ENCODE measurements around the gene CREBBP.

GRCh38 chr16:3731126-3731935 is 149.2 kb downstream of the CREBBP start:
- TF ChIP-seq, protein P1, sequence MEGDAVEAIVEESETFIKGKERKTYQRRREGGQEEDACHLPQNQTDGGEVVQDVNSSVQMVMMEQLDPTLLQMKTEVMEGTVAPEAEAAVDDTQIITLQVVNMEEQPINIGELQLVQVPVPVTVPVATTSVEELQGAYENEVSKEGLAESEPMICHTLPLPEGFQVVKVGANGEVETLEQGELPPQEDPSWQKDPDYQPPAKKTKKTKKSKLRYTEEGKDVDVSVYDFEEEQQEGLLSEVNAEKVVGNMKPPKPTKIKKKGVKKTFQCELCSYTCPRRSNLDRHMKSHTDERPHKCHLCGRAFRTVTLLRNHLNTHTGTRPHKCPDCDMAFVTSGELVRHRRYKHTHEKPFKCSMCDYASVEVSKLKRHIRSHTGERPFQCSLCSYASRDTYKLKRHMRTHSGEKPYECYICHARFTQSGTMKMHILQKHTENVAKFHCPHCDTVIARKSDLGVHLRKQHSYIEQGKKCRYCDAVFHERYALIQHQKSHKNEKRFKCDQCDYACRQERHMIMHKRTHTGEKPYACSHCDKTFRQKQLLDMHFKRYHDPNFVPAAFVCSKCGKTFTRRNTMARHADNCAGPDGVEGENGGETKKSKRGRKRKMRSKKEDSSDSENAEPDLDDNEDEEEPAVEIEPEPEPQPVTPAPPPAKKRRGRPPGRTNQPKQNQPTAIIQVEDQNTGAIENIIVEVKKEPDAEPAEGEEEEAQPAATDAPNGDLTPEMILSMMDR (IDR thresholded peaks at IDR 0.05), result no peak
- TF ChIP-seq POLR2A (IDR thresholded peaks at IDR 0.05), result no peak
